PC-9 (cell line): Measurements from ENCODE around the gene ZBTB1. TPM values are rescaled to one million over a fixed set of nuclear protein-coding genes. Genes with fewer than 3 reads are reported as not detected.
A peak's percentile ranks its signal among the peaks of the same experiment; 100 is the strongest.

Source experiments
- BruUV-seq: library from RNA; stranded (reverse); fragments of 400-500 nt; replicated peaks from 2 replicates; lab custom pipeline; 2021; lab: Mats Ljungman, UMichigan
- CTCF ChIA-PET: fragments of 300-600 bp; sonication (Branson Sonifier 250); formaldehyde crosslinking; loops from one replicate; lab custom pipeline; 2022; ENCODE audit warnings: antibody characterized with exemption; lab: Charles Lee
- POLR2A ChIA-PET: fragments of 300-600 bp; sonication (Branson Sonifier 250); formaldehyde crosslinking; loops from one replicate; lab custom pipeline; 2022; ENCODE audit warnings: antibody characterized with exemption; ENCODE audit not compliant: unreplicated experiment; lab: Charles Lee
- DNase-seq, 2 experiments: peaks; one replicate each; pipeline versions ENCODE4 v3.0.0 to v3.0.0-alpha.2; 2015 to 2022; ENCODE audit warnings: mixed read lengths in 1 of 2
- H2AFZ ChIP-seq: fragments of 200-600 bp; sonication (generic); 2 replicates; pipeline ENCODE4 v1.8.1; 2017; ENCODE audit warnings: antibody characterized with exemption
- H3F3A ChIP-seq: fragments of 200-600 bp; sonication (generic); 2 replicates; pipeline ENCODE4 v1.8.1; 2017; ENCODE audit warnings: antibody characterized with exemption, mild to moderate bottlenecking, low read depth; ENCODE audit not compliant: insufficient read depth
- H3K27ac ChIP-seq: fragments of 200-600 bp; sonication (generic); 2 replicates; pipeline ENCODE4 v1.6.1; 2016; ENCODE audit warnings: mixed run types
- H3K27me3 ChIP-seq: fragments of 200-600 bp; sonication (generic); 2 replicates; pipeline ENCODE4 v1.6.1; 2016; ENCODE audit warnings: low read depth, mixed run types; ENCODE audit not compliant: insufficient read depth
- H3K36me3 ChIP-seq: fragments of 200-600 bp; sonication (generic); 2 replicates; pipeline ENCODE4 v1.6.1; 2016; ENCODE audit warnings: low read depth, mixed run types
- H3K4me1 ChIP-seq: fragments of 200-600 bp; sonication (generic); replicated peaks from 2 replicates; pipeline ENCODE4 v1.6.1; 2016; ENCODE audit warnings: mixed run types; ENCODE audit not compliant: insufficient read depth
- H3K4me2 ChIP-seq: fragments of 200-600 bp; sonication (generic); 2 replicates; pipeline ENCODE4 v1.6.1; 2017; ENCODE audit warnings: mixed run types
- H3K4me3 ChIP-seq: fragments of 200-600 bp; sonication (generic); 2 replicates; pipeline ENCODE4 v1.6.1; 2016; ENCODE audit warnings: mixed run types
- H3K79me2 ChIP-seq: fragments of 200-600 bp; sonication (generic); 2 replicates; pipeline ENCODE4 v1.6.1; 2017; ENCODE audit warnings: low read depth, mixed run types
- H3K9me2 ChIP-seq: fragments of 200-600 bp; sonication (generic); 2 replicates; pipeline ENCODE4 v1.8.1; 2017; ENCODE audit warnings: mild to moderate bottlenecking; ENCODE audit not compliant: insufficient read depth
- H3K9me3 ChIP-seq: fragments of 200-600 bp; sonication (generic); 2 replicates; pipeline ENCODE4 v1.8.1; 2016; ENCODE audit warnings: low read depth; ENCODE audit not compliant: insufficient read depth
- H4K20me1 ChIP-seq: fragments of 200-600 bp; sonication (generic); 2 replicates; pipeline ENCODE4 v1.8.1; 2017; ENCODE audit not compliant: insufficient read depth
- CTCF ChIP-seq: fragments of 200-600 bp; sonication (generic); conservative IDR thresholded peaks from 2 replicates; pipeline ENCODE4 v1.6.1; 2017; ENCODE audit warnings: mixed run types, antibody characterized with exemption, mild to moderate bottlenecking, moderate library complexity
- EZH2 ChIP-seq: fragments of 200-600 bp; sonication (generic); IDR thresholded peaks from 2 replicates; pipeline ENCODE4 v1.8.0; 2017; ENCODE audit warnings: antibody characterized with exemption, low read depth
- intact Hi-C: fragments of 100-400 bp; cut with micrococcal nuclease; formaldehyde crosslinking; loops from one replicate; pipeline ENCODE4 v1.10.0; 2022; ENCODE audit not compliant: unreplicated experiment
- total RNA-seq: library from RNA; stranded (reverse); gene quantifications from 2 replicates; pipeline ENCODE4 v1.2.3, GENCODE V29; 2021

The ZBTB1 gene
- total RNA-seq, 1 experiment from 2014 or later = 55.4 TPM

- H3K9me3 ChIP-seq = no peaks in the 10 kb centered on the region
- no peak for TF ChIP-seq EZH2
- TF ChIP-seq CTCF = no peak
- H3K9me2 ChIP-seq = no peaks in the 10 kb centered on the region
- peak; percentile 77 to 85 for DNase-seq
- H3K27me3 ChIP-seq = no peaks in the 10 kb centered on the region
- POLR2A ChIA-PET = interaction anchor here (0.6 to 1.0 kb wide), 5 partner anchors 30 to 215 kb away, joined by 3 to 9 read pairs (median 5); partner anchors contain the start of gene HSPA2
- CTCF ChIA-PET = interaction anchor here (0.6 to 0.7 kb wide), 2 partner anchors 318 to 653 kb away, joined by 3 read pairs; no protein-coding TSS in a partner anchor
- H3F3A ChIP-seq = peaks cover 52% of the 10 kb centered on the region
- peaks cover 33% of the 10 kb centered on the region for H4K20me1 ChIP-seq
- 0 out of 2 replicates have a peak, but pooled peaks cover 8% of the 10 kb centered on the region for H3K36me3 ChIP-seq
- H3K4me2 ChIP-seq = peak overlapping the region; percentile 82
- H2AFZ ChIP-seq = peak overlapping the region; percentile 93
- peak overlapping the region; percentile 61 for H3K4me3 ChIP-seq
- peak overlapping the region; percentile 93 for H3K27ac ChIP-seq
- intact Hi-C loops = loop anchor here (2.0 to 10.0 kb wide), 4 partner anchors 200 to 467 kb away; partner anchors contain the start of genes CHURC1, PLEKHG3 and RAB15
- peaks cover 63% of the 10 kb centered on the region for H3K4me1 ChIP-seq
- peaks cover 85% of the 10 kb centered on the region for H3K79me2 ChIP-seq
- BruUV-seq = TSS peak; percentile 44
These were observed 576 bp downstream of the ZBTB1 start for GRCh38 chr14:64504897-64505794.

GRCh38 chr14:64506721-64507120 is 2.2 kb downstream of the ZBTB1 start:
- POLR2A ChIA-PET = interaction anchor here (0.5 to 0.7 kb wide), 2 partner anchors 86 to 805 kb away, joined by 3 to 4 read pairs; no protein-coding TSS in a partner anchor
- CTCF ChIA-PET = no interaction called here
- DNase-seq = no peak
- no peak for TF ChIP-seq CTCF
- no peak for TF ChIP-seq EZH2
- peak overlapping the region; percentile 32 for H3K27ac ChIP-seq
- H3F3A ChIP-seq = peaks cover 46% of the 10 kb centered on the region
- intact Hi-C loops = loop anchor here (10.0 kb wide), 2 partner anchors 198 to 408 kb away; partner anchors contain the start of genes CHURC1 and PLEKHG3
- H3K4me1 ChIP-seq = peaks cover 57% of the 10 kb centered on the region
- peaks cover 42% of the 10 kb centered on the region for H4K20me1 ChIP-seq
- H3K4me3 ChIP-seq = peak overlapping the region; percentile 61; the same call in 1 of the 2 replicates
- H3K36me3 ChIP-seq = 0 out of 2 replicates have a peak, but pooled peaks cover 8% of the 10 kb centered on the region
- no peaks in the 10 kb centered on the region for H3K9me3 ChIP-seq
- no peaks in the 10 kb centered on the region for H3K27me3 ChIP-seq
- no peaks in the 10 kb centered on the region for H3K9me2 ChIP-seq
- H2AFZ ChIP-seq = no peak overlapping the region
- peak overlapping the region; percentile 82 for H3K4me2 ChIP-seq
- peaks cover 85% of the 10 kb centered on the region for H3K79me2 ChIP-seq
- BruUV-seq = no TSS peak
